ENCODE results near the gene MYL9. TPM values are rescaled to one million over a fixed set of nuclear protein-coding genes. Genes with fewer than 3 reads are reported as not detected.

Gene MYL9
- total RNA-seq = 10 to 100 TPM in 3 of 4 donors, 1 to 10 TPM in 1; 7.3 to 59.4 (median 20.8) TPM

GRCh38 chr20:36541227-36541767 lies at the start of gene MYL9:
MYL9 (plus strand) TSS chr20:36541519; CDS start chr20:36544885, 3,366 bp downstream.
- Histone ChIP-seq H3K36me3 (no peaks in the 10 kb centered on the region), H3K4me3 (peak within 1 kb of the TSS; percentile 50 to 70 (median 66)), H3K4me1 (peaks cover 9 to 14% of the 10 kb centered on the region in 2 donors), H3K27me3 (peaks cover 0 to 6% (median 4%) of the 10 kb centered on the region in 3 donors), H3K27ac (peak within 1 kb of the TSS; percentile 71 to 92 (median 88)), H3K9me3 (no peaks in the 10 kb centered on the region)
- in situ Hi-C loops (cut with MboI; ENCODE audit: low sequenced_read_pairs in 4 of 4) (no loop called here), intact Hi-C loops (cut with DNase I; ENCODE audit: low total_unique reads) (no loop called here)
- TF ChIP-seq CTCF (IDR thresholded peaks at IDR 0.05 in 4 of 5, conservative IDR thresholded peaks at IDR 0.05 in 1 of 5) (no peak), POLR2A (IDR thresholded peaks at IDR 0.05) (peak; percentile 45 to 59)
- DNase-seq (peak; percentile 51 to 71), ATAC-seq (peak; percentile 27 to 54)

- no peaks in the 10 kb centered on the region for H3K27me3 ChIP-seq
- no peak for DNase-seq
- H3K4me3 ChIP-seq = no peak overlapping the region
- H3K27ac ChIP-seq = peak overlapping the region; percentile 89 to 96 (median 92)
- H3K36me3 ChIP-seq = peaks cover 0 to 10% of the 10 kb centered on the region in 2 donors
- intact Hi-C loops (cut with DNase I; ENCODE audit: low total_unique reads) (loop anchor here (5.0 kb wide), 1 partner anchor 35 kb away; no protein-coding TSS in a partner anchor), in situ Hi-C loops (cut with MboI; ENCODE audit: low sequenced_read_pairs in 4 of 4) (no loop called here)
- ATAC-seq = peak in 1 of 2 donors; percentile 13
- no peak for TF ChIP-seq CTCF (IDR thresholded peaks at IDR 0.05 in 4 of 5, conservative IDR thresholded peaks at IDR 0.05 in 1 of 5)
- no peak for TF ChIP-seq POLR2A (IDR thresholded peaks at IDR 0.05)
- H3K9me3 ChIP-seq = no peaks in the 10 kb centered on the region
- H3K4me1 ChIP-seq = peaks cover 63 to 79% of the 10 kb centered on the region in 2 donors
These were observed 49.3 kb upstream of the MYL9 start for GRCh38 chr20:36491901-36492617.

- Histone ChIP-seq H3K36me3 (peaks cover 0 to 22% of the 10 kb centered on the region in 2 donors), H3K4me3 (peak overlapping the region in 1 of 4 donors; percentile 22), H3K9me3 (no peaks in the 10 kb centered on the region), H3K4me1 (peaks cover 52 to 68% of the 10 kb centered on the region in 2 donors), H3K27me3 (no peaks in the 10 kb centered on the region), H3K27ac (peak overlapping the region; percentile 89 to 96 (median 92))
- intact Hi-C loops (cut with DNase I; ENCODE audit: low total_unique reads) (loop anchor here (5.0 kb wide), 1 partner anchor 36 kb away; no protein-coding TSS in a partner anchor), in situ Hi-C loops (cut with MboI; ENCODE audit: low sequenced_read_pairs in 4 of 4) (no loop called here)
- ATAC-seq = peak; percentile 31 to 33
- TF ChIP-seq POLR2A (IDR thresholded peaks at IDR 0.05) = peak; percentile 64 to 69
- TF ChIP-seq CTCF (IDR thresholded peaks at IDR 0.05 in 4 of 5, conservative IDR thresholded peaks at IDR 0.05 in 1 of 5) = peak; percentile 13 to 64 (median 58)
- DNase-seq = peak in 1 of 2 donors; percentile 41
These were observed 48.1 kb upstream of the MYL9 start for GRCh38 chr20:36493051-36493800.

GRCh38 chr20:36493801-36494114 lies 47.6 kb upstream of the MYL9 start:
- peak; percentile 82 to 91 for DNase-seq
- intact Hi-C loops (cut with DNase I; ENCODE audit: low total_unique reads) (loop anchor here (5.0 kb wide), 1 partner anchor 36 kb away; no protein-coding TSS in a partner anchor), in situ Hi-C loops (cut with MboI; ENCODE audit: low sequenced_read_pairs in 4 of 4) (no loop called here)
- Histone ChIP-seq H3K9me3 (no peaks in the 10 kb centered on the region), H3K4me3 (peak overlapping the region in 1 of 4 donors; percentile 22), H3K36me3 (peaks cover 0 to 27% of the 10 kb centered on the region in 2 donors), H3K27ac (peak overlapping the region; percentile 89 to 96 (median 92)), H3K4me1 (peaks cover 52 to 62% of the 10 kb centered on the region in 2 donors), H3K27me3 (no peaks in the 10 kb centered on the region)
- peak; percentile 88 to 91 for ATAC-seq
- no peak for TF ChIP-seq CTCF (IDR thresholded peaks at IDR 0.05 in 4 of 5, conservative IDR thresholded peaks at IDR 0.05 in 1 of 5)
